KMS-11 (cell line): ENCODE results near the gene PLCXD1.
"Not testable (repeated sequence)": the region's sequence is repeated elsewhere in the genome, so short reads cannot be mapped to it uniquely, and the experiment has no call there.

ENCODE experiments used
- H2AFZ ChIP-seq: fragments of 200-600 bp; sonication (generic); 2 replicates; pipeline ENCODE4 v1.6.1; 2016; ENCODE audit warnings: antibody characterized with exemption, mixed run types, low read depth
- H3K27ac ChIP-seq: fragments of 200-600 bp; sonication (generic); 2 replicates; pipeline ENCODE4 v1.6.1; 2016; ENCODE audit warnings: mild to moderate bottlenecking, mixed run types
- H3K27me3 ChIP-seq: fragments of 200-600 bp; sonication (generic); 2 replicates; pipeline ENCODE4 v1.6.1; 2017; ENCODE audit warnings: mild to moderate bottlenecking, low read depth, mixed run types, moderate library complexity; ENCODE audit not compliant: insufficient read depth
- H3K36me3 ChIP-seq: fragments of 200-600 bp; sonication (generic); 2 replicates; pipeline ENCODE4 v1.6.1; 2017; ENCODE audit warnings: mild to moderate bottlenecking, mixed run types; ENCODE audit not compliant: insufficient read depth
- H3K4me1 ChIP-seq: fragments of 200-600 bp; sonication (generic); 2 replicates; pipeline ENCODE4 v1.6.1; 2016; ENCODE audit warnings: mild to moderate bottlenecking, low read depth, mixed run types; ENCODE audit not compliant: poor library complexity, severe bottlenecking
- H3K4me2 ChIP-seq: fragments of 200-600 bp; sonication (generic); 2 replicates; pipeline ENCODE4 v1.7.0; 2016; ENCODE audit warnings: mild to moderate bottlenecking, mixed run types
- H3K4me3 ChIP-seq: fragments of 200-600 bp; sonication (generic); IDR thresholded peaks from 2 replicates; pipeline ENCODE4 v1.6.1; 2017; ENCODE audit warnings: low read depth, low read length, mixed read lengths; ENCODE audit not compliant: insufficient read depth
- H3K79me2 ChIP-seq: fragments of 200-600 bp; sonication (generic); 2 replicates; pipeline ENCODE4 v1.6.1; 2016; ENCODE audit warnings: low read depth, mixed run types; ENCODE audit not compliant: insufficient read depth
- H3K9ac ChIP-seq: fragments of 200-600 bp; sonication (generic); 2 replicates; pipeline ENCODE4 v1.6.1; 2016; ENCODE audit warnings: mild to moderate bottlenecking, mixed run types
- H4K20me1 ChIP-seq: fragments of 200-600 bp; sonication (generic); 2 replicates; pipeline ENCODE4 v1.6.1; 2016; ENCODE audit warnings: mild to moderate bottlenecking, mixed run types; ENCODE audit not compliant: insufficient read depth
- CTCF ChIP-seq: fragments of 200-600 bp; sonication (generic); conservative IDR thresholded peaks from 2 replicates; pipeline ENCODE4 v1.6.1; 2017; ENCODE audit warnings: low read depth, mild to moderate bottlenecking, antibody characterized with exemption, low read length, moderate library complexity, mixed read lengths

The PLCXD1 gene

GRCh38 chrX:295136-295535, 14.0 kb downstream of the PLCXD1 start:
- no peak for TF ChIP-seq CTCF
- Histone ChIP-seq H3K9ac (no peak overlapping the region), H4K20me1 (no peaks in the 10 kb centered on the region), H3K4me3 (no peak overlapping the region), H3K27ac (no peak overlapping the region), H3K79me2 (no peaks in the 10 kb centered on the region), H3K4me2 (no peak overlapping the region), H2AFZ (no peak overlapping the region), H3K36me3 (no peaks in the 10 kb centered on the region), H3K27me3 (no peaks in the 10 kb centered on the region), H3K4me1 (no peaks in the 10 kb centered on the region)

GRCh38 chrX:298993-299392, 17.8 kb downstream of the PLCXD1 start:
- Histone ChIP-seq H3K27ac (no peak overlapping the region), H3K79me2 (no peaks in the 10 kb centered on the region), H4K20me1 (no peaks in the 10 kb centered on the region), H3K4me1 (no peaks in the 10 kb centered on the region), H3K4me3 (no peak overlapping the region), H3K9ac (no peak overlapping the region), H3K4me2 (no peak overlapping the region), H3K27me3 (no peaks in the 10 kb centered on the region), H3K36me3 (no peaks in the 10 kb centered on the region), H2AFZ (no peak overlapping the region)
- no peak for TF ChIP-seq CTCF

GRCh38 chrX:300334-300733, 19.2 kb downstream of the PLCXD1 start:
- Histone ChIP-seq H3K79me2 (no peaks in the 10 kb centered on the region), H3K27me3 (no peaks in the 10 kb centered on the region), H2AFZ (no peak overlapping the region), H3K4me2 (no peak overlapping the region), H3K27ac (no peak overlapping the region), H4K20me1 (no peaks in the 10 kb centered on the region), H3K36me3 (no peaks in the 10 kb centered on the region), H3K4me3 (no peak overlapping the region), H3K4me1 (no peaks in the 10 kb centered on the region), H3K9ac (no peak overlapping the region)
- TF ChIP-seq CTCF = no peak

GRCh38 chrX:302975-303374, 21.8 kb downstream of the PLCXD1 start:
- no peaks in the 10 kb centered on the region for H4K20me1 ChIP-seq
- H3K36me3 ChIP-seq = no peaks in the 10 kb centered on the region
- no peak for TF ChIP-seq CTCF
- no peaks in the 10 kb centered on the region for H3K4me1 ChIP-seq
- H2AFZ ChIP-seq = no peak overlapping the region
- H3K4me2 ChIP-seq = no peak overlapping the region
- H3K4me3 ChIP-seq = no peak overlapping the region
- H3K79me2 ChIP-seq = no peaks in the 10 kb centered on the region
- H3K27me3 ChIP-seq = no peaks in the 10 kb centered on the region
- no peak overlapping the region for H3K9ac ChIP-seq
- no peak overlapping the region for H3K27ac ChIP-seq

GRCh38 chrX:305781-306613, 24.8 kb downstream of the PLCXD1 start:
- not testable (repeated sequence) for H3K27ac ChIP-seq, H3K9ac ChIP-seq, H4K20me1 ChIP-seq, H3K4me1 ChIP-seq, H3K27me3 ChIP-seq, H3K79me2 ChIP-seq, H3K4me3 ChIP-seq, H3K36me3 ChIP-seq, H2AFZ ChIP-seq, H3K4me2 ChIP-seq

GRCh38 chrX:306614-307251, 25.6 kb downstream of the PLCXD1 start:
- not testable (repeated sequence) for H3K9ac ChIP-seq, H3K27me3 ChIP-seq, H3K4me3 ChIP-seq, H3K27ac ChIP-seq, H3K4me2 ChIP-seq, H3K36me3 ChIP-seq, H3K4me1 ChIP-seq, H3K79me2 ChIP-seq, H2AFZ ChIP-seq, H4K20me1 ChIP-seq
